ENCODE results near the gene FGF3.

FGF3 gene

DNA sequence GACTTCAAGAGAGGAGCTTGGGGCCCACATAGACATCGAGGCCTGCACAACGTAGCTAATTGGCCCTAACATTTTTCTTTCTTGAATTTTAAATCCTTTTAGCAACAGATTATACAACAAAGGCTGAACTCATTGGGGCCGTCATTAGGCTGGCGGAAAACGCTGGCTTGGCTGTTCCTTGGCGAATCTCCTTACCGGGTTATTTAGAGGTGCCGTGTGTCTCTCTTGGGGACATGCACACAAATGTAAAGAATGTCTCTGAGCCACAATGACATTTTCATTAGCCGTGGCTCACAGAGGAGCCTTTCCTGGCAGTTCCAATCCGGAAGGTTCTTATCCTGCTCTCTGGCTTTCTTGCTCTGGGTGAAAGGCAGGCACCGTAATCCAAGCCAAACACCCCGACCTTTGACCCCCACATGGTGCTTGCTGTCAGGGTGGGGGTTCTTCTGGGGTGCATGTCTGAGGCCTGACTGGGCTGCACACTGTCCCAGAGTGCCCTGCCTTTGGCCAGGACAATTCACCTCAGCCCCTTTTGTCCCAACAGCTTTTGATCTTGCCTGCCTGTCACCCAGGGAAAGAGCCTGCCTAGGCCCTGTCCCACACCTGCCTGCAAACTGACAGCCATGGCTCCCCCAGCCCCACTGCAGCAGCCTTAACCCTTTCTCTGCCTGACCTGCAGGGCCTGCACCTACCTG lies 9.2 kb upstream of the FGF3 start:
- in situ Hi-C loops (cut with HindIII; ENCODE audit: low pct_unique_long_range_greater_than_20kb, low sequenced_read_pairs), result no loop called here
- TF ChIP-seq JUND (IDR thresholded peaks at IDR 0.05; ENCODE audit: low read depth), result no peak
- DNase-seq (ENCODE audit: low read depth in 1 of 2, low spot score in 1 of 2), result no peak

DNA sequence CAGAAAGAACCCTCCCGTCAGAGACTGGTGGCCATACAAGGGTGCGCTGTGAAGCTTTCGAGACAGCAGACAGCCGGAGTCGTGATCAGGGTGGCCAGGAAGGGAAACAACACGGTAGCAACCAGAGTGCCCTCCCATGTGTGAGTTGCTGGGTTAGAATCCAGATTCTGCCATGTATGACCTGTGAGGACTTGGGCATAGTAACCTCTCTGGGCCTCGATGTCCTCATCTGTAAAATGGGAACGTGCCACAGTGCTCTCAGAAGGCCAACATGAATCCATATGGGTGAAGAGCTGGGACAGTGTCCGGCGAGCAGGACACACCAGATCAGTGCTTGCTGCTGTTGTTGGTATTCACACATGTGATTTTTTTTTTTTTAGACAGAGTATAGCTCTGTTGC lies 7.6 kb upstream of the FGF3 start:
- TF ChIP-seq JUND (IDR thresholded peaks at IDR 0.05; ENCODE audit: low read depth), result no peak
- in situ Hi-C loops (cut with HindIII; ENCODE audit: low pct_unique_long_range_greater_than_20kb, low sequenced_read_pairs), result no loop called here
- DNase-seq (ENCODE audit: low read depth in 1 of 2, low spot score in 1 of 2), result no peak

- no peak for DNase-seq (ENCODE audit: low read depth in 1 of 2, low spot score in 1 of 2)
- no peak for TF ChIP-seq JUND (IDR thresholded peaks at IDR 0.05; ENCODE audit: low read depth)
- in situ Hi-C loops (cut with HindIII; ENCODE audit: low pct_unique_long_range_greater_than_20kb, low sequenced_read_pairs), result no loop called here
These were observed 6.7 kb upstream of the FGF3 start for GRCh38 chr11:69825941-69826340.

DNA sequence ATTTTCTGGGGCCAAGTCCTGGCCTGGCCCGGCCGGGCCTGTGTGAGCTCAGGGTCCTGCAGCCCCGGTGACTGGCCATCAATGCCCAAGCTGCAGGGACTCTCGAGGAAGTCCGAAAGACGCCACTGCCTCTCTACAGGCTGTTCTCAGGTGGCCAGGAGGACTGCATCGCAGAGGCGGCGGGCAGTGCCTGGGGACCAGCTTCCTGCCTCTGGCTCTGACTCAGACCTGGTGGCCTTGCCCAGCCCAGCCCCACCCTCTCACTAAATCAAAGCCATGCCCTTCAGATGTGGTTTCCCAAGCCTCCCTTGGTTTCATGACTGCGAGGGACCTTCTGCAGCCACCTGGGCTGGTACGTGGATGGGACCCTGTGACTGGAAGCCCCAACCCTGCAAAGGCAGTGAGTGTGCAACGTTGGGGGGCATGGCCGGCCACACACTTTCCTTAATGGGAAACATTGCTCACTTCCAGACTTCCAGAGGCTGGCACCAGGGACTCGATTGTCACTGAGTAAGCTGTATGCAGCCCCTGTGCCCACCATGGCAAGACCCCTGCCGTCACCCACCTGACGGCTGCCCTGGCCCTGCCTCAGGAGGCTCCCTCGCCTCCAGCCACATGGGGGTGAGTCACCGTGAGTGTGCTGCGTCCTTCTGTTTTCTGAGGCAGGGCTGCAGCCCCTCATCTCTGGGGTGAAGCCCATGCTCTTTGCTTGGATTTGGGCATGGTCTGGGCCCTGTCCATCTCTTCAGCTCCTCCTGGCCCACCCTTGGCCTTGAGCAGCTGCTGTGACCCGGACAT lies 6.0 kb upstream of the FGF3 start:
- TF ChIP-seq JUND (IDR thresholded peaks at IDR 0.05; ENCODE audit: low read depth), result no peak
- in situ Hi-C loops (cut with HindIII; ENCODE audit: low pct_unique_long_range_greater_than_20kb, low sequenced_read_pairs), result no loop called here
- no peak for DNase-seq (ENCODE audit: low read depth in 1 of 2, low spot score in 1 of 2)

DNA sequence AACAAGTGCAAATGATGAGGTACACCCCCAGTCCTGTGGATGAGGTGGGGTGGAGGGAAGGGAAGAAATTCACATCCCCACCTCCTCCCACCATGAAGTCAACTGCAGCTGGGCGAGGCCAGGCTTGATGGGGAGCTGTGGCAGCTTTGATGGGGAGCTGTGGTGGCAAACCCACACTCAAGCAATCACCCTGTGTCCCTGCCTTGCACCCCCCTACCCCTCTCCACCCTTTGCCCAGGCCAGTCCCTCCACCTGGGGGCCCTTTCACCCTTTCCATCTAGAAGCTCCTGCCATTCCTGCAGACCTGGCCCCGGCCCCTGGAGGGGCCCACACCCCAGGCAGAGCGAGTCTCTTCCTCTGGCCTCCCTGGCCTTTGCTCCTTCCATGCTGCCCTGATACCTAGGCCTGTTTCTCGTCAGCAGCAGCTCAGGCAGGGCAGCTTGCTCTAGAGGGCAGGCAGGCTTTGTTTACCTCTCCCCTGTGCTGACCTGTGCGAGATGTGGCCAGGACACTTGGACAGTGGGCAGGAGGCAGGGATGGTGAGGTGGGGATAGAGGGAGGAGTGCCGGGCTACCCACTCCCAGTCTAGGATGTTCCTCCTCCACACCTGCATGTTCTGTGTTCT lies 4.5 kb upstream of the FGF3 start:
- TF ChIP-seq JUND (IDR thresholded peaks at IDR 0.05; ENCODE audit: low read depth), result no peak
- in situ Hi-C loops (cut with HindIII; ENCODE audit: low pct_unique_long_range_greater_than_20kb, low sequenced_read_pairs), result no loop called here
- no peak for DNase-seq (ENCODE audit: low read depth in 1 of 2, low spot score in 1 of 2)

DNA sequence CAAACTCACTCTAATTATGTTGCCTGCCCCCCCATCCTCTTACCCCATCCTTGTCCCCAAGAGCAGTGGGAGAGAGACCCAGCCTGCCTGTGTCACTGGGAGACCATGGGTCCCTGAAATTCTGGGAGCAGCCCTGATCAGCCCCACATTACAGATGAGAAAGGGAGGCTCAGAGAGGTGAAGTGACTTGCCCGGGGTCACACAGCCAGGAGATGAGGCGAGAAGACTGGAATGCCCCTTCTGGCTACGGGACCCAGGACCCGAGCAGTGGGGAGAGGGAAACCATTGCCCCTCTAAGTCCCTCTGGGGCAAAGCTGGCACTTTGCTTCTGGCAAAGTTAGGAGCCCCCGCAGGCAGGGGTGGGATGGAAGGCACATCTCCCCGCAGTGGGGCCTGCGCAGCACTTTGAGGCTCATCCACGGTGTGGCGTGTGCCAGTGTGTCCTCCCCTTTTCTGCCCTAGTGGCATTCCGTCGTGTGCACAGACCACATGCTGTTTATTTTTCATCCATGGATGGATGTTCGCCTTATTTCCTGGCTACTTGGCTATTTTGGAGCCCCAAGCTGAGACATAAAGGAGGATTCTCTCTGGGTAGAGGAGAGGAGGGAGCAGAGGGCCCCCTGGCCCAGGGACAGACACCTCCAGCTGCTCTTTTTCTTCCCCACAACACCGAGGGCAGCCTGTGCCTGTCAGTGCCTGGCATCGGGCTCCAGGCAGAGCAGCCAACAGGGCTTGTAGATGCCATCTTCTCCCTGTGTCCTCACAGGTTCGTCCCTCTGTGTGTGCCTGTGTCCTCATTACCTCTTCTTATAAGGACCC lies 3.7 kb upstream of the FGF3 start:
- DNase-seq (ENCODE audit: low read depth in 1 of 2, low spot score in 1 of 2), result no peak
- TF ChIP-seq JUND (IDR thresholded peaks at IDR 0.05; ENCODE audit: low read depth), result no peak
- in situ Hi-C loops (cut with HindIII; ENCODE audit: low pct_unique_long_range_greater_than_20kb, low sequenced_read_pairs), result no loop called here

- TF ChIP-seq JUND (IDR thresholded peaks at IDR 0.05; ENCODE audit: low read depth), result no peak
- no peak for DNase-seq (ENCODE audit: low read depth in 1 of 2, low spot score in 1 of 2)
- in situ Hi-C loops (cut with HindIII; ENCODE audit: low pct_unique_long_range_greater_than_20kb, low sequenced_read_pairs), result no loop called here
These were observed 2.4 kb upstream of the FGF3 start for GRCh38 chr11:69821511-69822040.

DNA sequence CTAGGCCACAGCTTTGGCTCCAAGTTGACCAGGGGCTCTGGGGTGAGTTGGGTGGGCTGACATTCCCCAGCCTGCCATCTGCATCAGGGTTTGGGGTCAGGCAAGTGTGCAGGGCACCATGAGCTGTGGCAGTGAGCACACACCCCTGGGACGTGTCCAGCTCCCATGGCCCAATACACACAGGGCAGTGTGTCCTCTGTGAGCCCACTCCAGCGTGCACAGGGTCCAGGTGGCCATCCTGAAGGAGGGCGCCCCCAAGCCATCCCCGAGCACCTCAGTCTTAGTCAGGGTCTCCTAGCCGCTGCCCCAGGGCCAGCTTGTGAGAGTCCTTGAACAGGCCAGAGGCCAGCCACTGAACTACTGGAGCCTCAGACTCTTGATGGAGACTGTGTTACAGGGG lies 1.2 kb upstream of the FGF3 start:
- TF ChIP-seq JUND (IDR thresholded peaks at IDR 0.05; ENCODE audit: low read depth), result no peak
- in situ Hi-C loops (cut with HindIII; ENCODE audit: low pct_unique_long_range_greater_than_20kb, low sequenced_read_pairs), result no loop called here
- DNase-seq (ENCODE audit: low read depth in 1 of 2, low spot score in 1 of 2), result no peak

- no peak for DNase-seq (ENCODE audit: low read depth in 1 of 2, low spot score in 1 of 2)
- no peak for TF ChIP-seq JUND (IDR thresholded peaks at IDR 0.05; ENCODE audit: low read depth)
- in situ Hi-C loops (cut with HindIII; ENCODE audit: low pct_unique_long_range_greater_than_20kb, low sequenced_read_pairs), result no loop called here
These were observed 390 bp upstream of the FGF3 start for GRCh38 chr11:69819541-69820070.

- no peak for TF ChIP-seq JUND (IDR thresholded peaks at IDR 0.05; ENCODE audit: low read depth)
- no peak for DNase-seq (ENCODE audit: low read depth in 1 of 2, low spot score in 1 of 2)
- in situ Hi-C loops (cut with HindIII; ENCODE audit: low pct_unique_long_range_greater_than_20kb, low sequenced_read_pairs), result no loop called here
These were observed 999 bp downstream of the FGF3 start for GRCh38 chr11:69818231-69818602.

- in situ Hi-C loops (cut with HindIII; ENCODE audit: low pct_unique_long_range_greater_than_20kb, low sequenced_read_pairs), result no loop called here
- TF ChIP-seq JUND (IDR thresholded peaks at IDR 0.05; ENCODE audit: low read depth), result no peak
- peak; percentile 29 to 85 for DNase-seq (ENCODE audit: low read depth in 1 of 2, low spot score in 1 of 2)
These were observed 1.7 kb downstream of the FGF3 start for GRCh38 chr11:69817265-69818230.
